Endothelial cell of umbilical vein (primary cell): Measurements from ENCODE around the gene EML6. TPM values are rescaled to one million over a fixed set of nuclear protein-coding genes. Genes with fewer than 3 reads are reported as not detected.
A peak's percentile ranks its signal among the peaks of the same experiment; 100 is the strongest.

ENCODE experiments used
- BruUV-seq: library from RNA; stranded (reverse); fragments of 400-500 nt; replicated peaks from 2 replicates; lab custom pipeline; 2021; lab: Mats Ljungman, UMichigan
- CTCF ChIA-PET: fragments of 300-600, 350-600 bp; sonication (Branson Sonifier 250); formaldehyde crosslinking; loops from one replicate; lab custom pipeline; 2021; ENCODE audit warnings: antibody characterized with exemption, inconsistent platforms; lab: Charles Lee
- POLR2A ChIA-PET: fragments of 300-600, 350-600 bp; sonication (Branson Sonifier 250); formaldehyde crosslinking; loops from one replicate; lab custom pipeline; 2021; ENCODE audit warnings: antibody characterized with exemption, inconsistent platforms; lab: Charles Lee
- DNase-seq: peaks from one replicate; pipeline ENCODE4 v3.0.0-alpha.2; 2011; ENCODE audit warnings: low read depth, low spot score
- FAIRE-seq: peaks from 2 replicates; lab custom pipeline; 2011; peaks lifted over from hg19 to GRCh38; lab: Jason Lieb, UNC
- H2AFZ ChIP-seq: 2 replicates; pipeline ENCODE4 v1.6.0; 2012; ENCODE audit warnings: low read depth, low read length, control low read depth, inconsistent platforms
- H3K27ac ChIP-seq: 2 replicates; pipeline ENCODE4 v1.5.1; 2011; ENCODE audit warnings: low read depth, mild to moderate bottlenecking, control low read depth, low read length, moderate library complexity; ENCODE audit not compliant: insufficient read depth
- H3K27me3 ChIP-seq, 2 experiments: 2 replicates each; pipeline versions ENCODE4 v1.6.0 to v1.6.1; 2011; ENCODE audit warnings: low read length in 2 of 2, mixed read lengths in 1 of 2; ENCODE audit not compliant: control insufficient read depth in 2 of 2, insufficient read depth in 2 of 2
- H3K36me3 ChIP-seq, 2 experiments: 2 replicates in 1 of 2; 3 replicates in 1 of 2; pipeline ENCODE4 v1.5.1; 2011; ENCODE audit warnings: low read length in 2 of 2, mild to moderate bottlenecking in 1 of 2, moderate library complexity in 1 of 2; ENCODE audit not compliant: control insufficient read depth in 2 of 2, insufficient read depth in 2 of 2; ENCODE audit errors: extremely low read depth in 1 of 2
- H3K4me1 ChIP-seq: 3 replicates; pipeline ENCODE4 v1.5.1; 2011; ENCODE audit warnings: mild to moderate bottlenecking, low read length; ENCODE audit not compliant: control insufficient read depth, insufficient read depth; ENCODE audit errors: extremely low read depth
- H3K4me2 ChIP-seq: 2 replicates; pipeline ENCODE4 v1.6.1; 2011; ENCODE audit warnings: low read length, control low read depth, mixed read lengths; ENCODE audit not compliant: insufficient read depth
- H3K4me3 ChIP-seq, 3 experiments: fragments of 200-600 bp in 1 of 3; sonication (generic), shearing (Covaris generic) in 1 of 3; replicated peaks in 1 of 3; 2 replicates each; pipeline ENCODE4 v1.5.1; 2011 to 2016; ENCODE audit warnings: control low read depth in 3 of 3, low read length in 3 of 3, mild to moderate bottlenecking in 2 of 3, inconsistent platforms in 1 of 3, low read depth in 1 of 3, moderate library complexity in 1 of 3; ENCODE audit not compliant: insufficient read depth in 1 of 3
- H3K79me2 ChIP-seq: 2 replicates; pipeline ENCODE4 v1.6.0; 2012; ENCODE audit warnings: low read length, inconsistent platforms; ENCODE audit not compliant: control insufficient read depth, insufficient read depth
- H3K9ac ChIP-seq: replicated peaks from 2 replicates; pipeline ENCODE3; 2011; ENCODE audit warnings: low read length, control low read depth; ENCODE audit not compliant: insufficient read depth; ENCODE audit errors: extremely low read depth
- H3K9me1 ChIP-seq: replicated peaks from 3 replicates; pipeline ENCODE4 v1.6.0; 2011; ENCODE audit warnings: mild to moderate bottlenecking, low read length; ENCODE audit not compliant: control insufficient read depth, insufficient read depth; ENCODE audit errors: extremely low read depth
- H3K9me3 ChIP-seq: replicated peaks from 2 replicates; pipeline ENCODE4 v1.5.1; 2012; ENCODE audit warnings: low read length, inconsistent platforms; ENCODE audit not compliant: control insufficient read depth, insufficient read depth
- H4K20me1 ChIP-seq: replicated peaks from 2 replicates; pipeline ENCODE3; 2011; ENCODE audit warnings: mild to moderate bottlenecking, low read length; ENCODE audit not compliant: control insufficient read depth, insufficient read depth; ENCODE audit errors: extremely low read depth
- CTCF ChIP-seq, 2 donors: IDR thresholded peaks; 1 replicate in 1 of 2; 2 replicates in 1 of 2; pipeline ENCODE4 v1.5.1; 2011; ENCODE audit warnings: low read length in 2 of 2, mild to moderate bottlenecking in 2 of 2, moderate library complexity in 2 of 2, control low read depth in 1 of 2, inconsistent platforms in 1 of 2, low read depth in 1 of 2; ENCODE audit not compliant: insufficient read depth in 1 of 2; ENCODE audit errors: extremely low read depth in 1 of 2
- FOS ChIP-seq: IDR thresholded peaks from 2 replicates; pipeline ENCODE4 v1.6.1; 2011; ENCODE audit warnings: mild to moderate bottlenecking, low read length, moderate library complexity, borderline replicate concordance; ENCODE audit not compliant: insufficient read depth
- JUN ChIP-seq: IDR thresholded peaks from 2 replicates; pipeline ENCODE4 v1.6.1; 2011; ENCODE audit warnings: borderline replicate concordance, low read depth; ENCODE audit not compliant: insufficient read length, insufficient read depth
- MYC ChIP-seq: IDR thresholded peaks from one replicate; pipeline ENCODE4 v1.6.1; 2011; ENCODE audit warnings: mild to moderate bottlenecking, low read depth, low read length
- dilution Hi-C: fragments of 300-500 bp; cut with MboI; formaldehyde crosslinking; loops from one replicate; pipeline ENCODE4 v1.15.0; 2019; ENCODE audit warnings: low sequenced_read_pairs; ENCODE audit not compliant: extremely low pct_ligation_motif_present
- intact Hi-C: fragments of 100-400 bp; cut with micrococcal nuclease; formaldehyde crosslinking; loops from one replicate; pipeline ENCODE4 v1.10.0; 2022
- polyA plus RNA-seq, 4 experiments: library from polyadenylated mRNA; depleted of rRNA in 3 of 4; stranded (reverse) in 3 of 4; unstranded in 1 of 4; fragments of >200 nt; gene quantifications; 2 replicates each; pipeline versions ENCODE4 v1.2.1 to v1.2.3, GENCODE V29; 2011 to 2012; ENCODE audit warnings: missing spikeins in 1 of 4
- total RNA-seq: library from RNA; stranded (reverse); gene quantifications from 2 replicates; pipeline ENCODE4 v1.2.3, GENCODE V29; 2021
- TF ChIP-seq, protein P1 (sequence below): IDR thresholded peaks from 2 replicates; pipeline ENCODE4 v1.6.1; 2011; ENCODE audit not compliant: insufficient read depth, insufficient read length

EML6 gene
- total and polyA plus RNA-seq, 2 donors (not counting 3 experiments of a cell fraction or from before 2014, with no cell fraction given) = 0.79 to 2.1 TPM

DNA sequence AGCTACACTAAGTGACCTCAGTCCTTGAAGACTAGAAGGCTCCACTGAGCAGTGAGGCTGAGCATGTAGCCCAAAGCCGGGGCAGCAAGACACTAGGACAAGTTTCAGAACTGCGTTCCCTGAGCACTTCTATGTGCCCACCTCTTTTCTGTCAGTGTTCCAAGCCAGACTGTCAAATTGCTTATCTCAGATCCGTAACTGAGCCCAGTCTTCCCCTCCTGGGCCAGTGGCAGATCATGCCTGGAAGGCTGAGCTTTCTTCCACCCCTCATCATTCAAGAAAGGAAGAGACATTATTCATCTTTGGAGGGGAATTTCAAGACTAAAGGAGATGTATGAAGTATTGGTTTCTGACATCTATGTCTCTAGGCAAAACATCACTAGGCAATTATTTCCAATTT, 49.8 kb downstream of the EML6 start:
- H2AFZ ChIP-seq = no peak overlapping the region
- no peaks in the 10 kb centered on the region for H3K9me3 ChIP-seq
- no peaks in the 10 kb centered on the region for H3K36me3 ChIP-seq
- H3K27me3 ChIP-seq = no peaks in the 10 kb centered on the region
- no peak for TF ChIP-seq MYC
- no peak for TF ChIP-seq FOS
- TF ChIP-seq, protein P1, sequence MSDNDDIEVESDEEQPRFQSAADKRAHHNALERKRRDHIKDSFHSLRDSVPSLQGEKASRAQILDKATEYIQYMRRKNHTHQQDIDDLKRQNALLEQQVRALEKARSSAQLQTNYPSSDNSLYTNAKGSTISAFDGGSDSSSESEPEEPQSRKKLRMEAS = no peak
- H3K79me2 ChIP-seq = no peaks in the 10 kb centered on the region
- H4K20me1 ChIP-seq = no peaks in the 10 kb centered on the region
- no TSS peak for BruUV-seq
- DNase-seq (no peak), FAIRE-seq (no peak)
- dilution Hi-C loops (no loop called here), intact Hi-C loops (no loop called here)
- H3K4me2 ChIP-seq = no peak overlapping the region
- no peak overlapping the region for H3K27ac ChIP-seq
- H3K4me1 ChIP-seq = peaks cover 22% of the 10 kb centered on the region
- no peaks in the 10 kb centered on the region for H3K9me1 ChIP-seq
- POLR2A ChIA-PET = no interaction called here
- H3K9ac ChIP-seq = no peak overlapping the region
- CTCF ChIA-PET = interaction anchor here (1.0 to 1.8 kb wide), 6 partner anchors 10 to 126 kb away, joined by 3 to 8 read pairs (median 4); partner anchors contain the start of gene EML6
- no peak overlapping the region for H3K4me3 ChIP-seq

GRCh38 chr2:54773838-54774237, 50.4 kb downstream of the EML6 start:
- ChIA-PET POLR2A (no interaction called here), CTCF (interaction anchor here (1.1 to 1.8 kb wide), 4 partner anchors 9 to 126 kb away, joined by 3 to 8 read pairs (median 4); no protein-coding TSS in a partner anchor)
- H4K20me1 ChIP-seq = no peaks in the 10 kb centered on the region
- H3K9me3 ChIP-seq = no peaks in the 10 kb centered on the region
- no peak for DNase-seq
- intact Hi-C loops = no loop called here
- no peak for FAIRE-seq
- no peak for TF ChIP-seq JUN
- peak in 1 of 2 donors; percentile 6 for TF ChIP-seq CTCF (IDR thresholded peaks at IDR 0.05; ENCODE audit: extremely low read depth in 1 of 2, insufficient read depth in 1 of 2, low read depth in 1 of 2, low read length in 2 of 2)
- H3K79me2 ChIP-seq = no peaks in the 10 kb centered on the region
- no peak overlapping the region for H3K4me2 ChIP-seq
- H3K36me3 ChIP-seq = no peaks in the 10 kb centered on the region
- peaks cover 21% of the 10 kb centered on the region for H3K4me1 ChIP-seq
- no peak overlapping the region for H3K9ac ChIP-seq
- H3K4me3 ChIP-seq = no peak overlapping the region
- no TSS peak for BruUV-seq
- no peaks in the 10 kb centered on the region for H3K27me3 ChIP-seq
- dilution Hi-C loops = no loop called here
- no peak overlapping the region for H2AFZ ChIP-seq
- H3K9me1 ChIP-seq = no peaks in the 10 kb centered on the region
- H3K27ac ChIP-seq = no peak overlapping the region
